Measurements from ENCODE around the gene REL. TPM values are rescaled to one million over a fixed set of nuclear protein-coding genes. Genes with fewer than 3 reads are reported as not detected.

Gene REL
- total RNA-seq, 2 experiments from 2014 or later: 49.9 to 81.1 TPM

DNA sequence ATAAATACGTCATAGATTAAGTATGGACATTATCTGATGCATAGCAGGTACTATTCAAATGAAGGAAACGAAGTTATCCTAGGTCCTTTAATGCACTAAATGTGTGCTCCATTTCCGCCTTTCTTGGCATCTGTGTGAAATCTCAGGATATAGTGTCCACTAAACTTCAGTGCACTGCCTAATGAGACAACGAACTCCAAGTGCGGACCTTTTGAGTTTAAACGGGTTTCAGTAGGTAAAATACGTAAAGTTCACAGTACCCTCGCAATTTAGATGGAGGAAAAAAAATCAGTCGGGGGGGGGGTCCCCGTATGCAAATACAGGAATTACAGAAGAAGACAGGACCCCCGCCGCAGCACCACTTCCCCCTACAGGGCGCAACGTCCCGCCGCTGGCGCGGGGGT, 729 bp upstream of the REL start:
- no peaks in the 10 kb centered on the region for H3K9me3 ChIP-seq (ENCODE audit: low read length)
- peak overlapping the region; percentile 88 for H3K4me3 ChIP-seq (ENCODE audit: low read depth, low read length, poor library complexity, severe bottlenecking)
- no peak for TF ChIP-seq EZH2phosphoT487 (IDR thresholded peaks at IDR 0.05; ENCODE audit: borderline replicate concordance, low read depth, low read length)
- TF ChIP-seq, protein P1, sequence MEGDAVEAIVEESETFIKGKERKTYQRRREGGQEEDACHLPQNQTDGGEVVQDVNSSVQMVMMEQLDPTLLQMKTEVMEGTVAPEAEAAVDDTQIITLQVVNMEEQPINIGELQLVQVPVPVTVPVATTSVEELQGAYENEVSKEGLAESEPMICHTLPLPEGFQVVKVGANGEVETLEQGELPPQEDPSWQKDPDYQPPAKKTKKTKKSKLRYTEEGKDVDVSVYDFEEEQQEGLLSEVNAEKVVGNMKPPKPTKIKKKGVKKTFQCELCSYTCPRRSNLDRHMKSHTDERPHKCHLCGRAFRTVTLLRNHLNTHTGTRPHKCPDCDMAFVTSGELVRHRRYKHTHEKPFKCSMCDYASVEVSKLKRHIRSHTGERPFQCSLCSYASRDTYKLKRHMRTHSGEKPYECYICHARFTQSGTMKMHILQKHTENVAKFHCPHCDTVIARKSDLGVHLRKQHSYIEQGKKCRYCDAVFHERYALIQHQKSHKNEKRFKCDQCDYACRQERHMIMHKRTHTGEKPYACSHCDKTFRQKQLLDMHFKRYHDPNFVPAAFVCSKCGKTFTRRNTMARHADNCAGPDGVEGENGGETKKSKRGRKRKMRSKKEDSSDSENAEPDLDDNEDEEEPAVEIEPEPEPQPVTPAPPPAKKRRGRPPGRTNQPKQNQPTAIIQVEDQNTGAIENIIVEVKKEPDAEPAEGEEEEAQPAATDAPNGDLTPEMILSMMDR (conservative IDR thresholded peaks at IDR 0.05; ENCODE audit: low read length): no peak; the same call in 1 of the 2 replicates
- ChIA-PET POLR2A (interaction anchor here (1.2 to 4.3 kb wide), 2 partner anchors 41 to 85 kb away, joined by 3 to 89 read pairs; no protein-coding TSS in a partner anchor), CTCF (ENCODE audit: unreplicated experiment) (interaction anchor here (1.4 kb wide), 1 partner anchor 39 kb away, joined by 3 read pairs; no protein-coding TSS in a partner anchor)
- peak overlapping the region; percentile 37; the same call in 1 of the 2 replicates for H2AFZ ChIP-seq (ENCODE audit: low read length)
- H3K36me3 ChIP-seq (ENCODE audit: insufficient read depth, low read length): peaks cover 30% of the 10 kb centered on the region
- intact Hi-C loops (cut with micrococcal nuclease; ENCODE audit: unreplicated experiment): loop anchor here (10.0 kb wide), 2 partner anchors 326 to 544 kb away; partner anchors contain the start of gene BCL11A
- H3K27ac ChIP-seq (ENCODE audit: low read depth, low read length, poor library complexity, severe bottlenecking): peak overlapping the region; percentile 84
- DNase-seq (ENCODE audit: low spot score): no peak
- peaks cover 19% of the 10 kb centered on the region for H3K4me1 ChIP-seq (ENCODE audit: insufficient read depth, low read length, poor library complexity, severe bottlenecking)
- H4K20me1 ChIP-seq (ENCODE audit: insufficient read depth, low read length): peaks cover 9% of the 10 kb centered on the region; the same call in 1 of the 2 replicates
- BruUV-seq (replicated peaks): no TSS peak
- H3K4me2 ChIP-seq (ENCODE audit: low read length): peak overlapping the region; percentile 96
- no peaks in the 10 kb centered on the region for H3K9me2 ChIP-seq (ENCODE audit: insufficient read depth, low read length)
- H3K79me2 ChIP-seq (ENCODE audit: insufficient read depth, low read depth, low read length): peaks cover 52% of the 10 kb centered on the region

DNA sequence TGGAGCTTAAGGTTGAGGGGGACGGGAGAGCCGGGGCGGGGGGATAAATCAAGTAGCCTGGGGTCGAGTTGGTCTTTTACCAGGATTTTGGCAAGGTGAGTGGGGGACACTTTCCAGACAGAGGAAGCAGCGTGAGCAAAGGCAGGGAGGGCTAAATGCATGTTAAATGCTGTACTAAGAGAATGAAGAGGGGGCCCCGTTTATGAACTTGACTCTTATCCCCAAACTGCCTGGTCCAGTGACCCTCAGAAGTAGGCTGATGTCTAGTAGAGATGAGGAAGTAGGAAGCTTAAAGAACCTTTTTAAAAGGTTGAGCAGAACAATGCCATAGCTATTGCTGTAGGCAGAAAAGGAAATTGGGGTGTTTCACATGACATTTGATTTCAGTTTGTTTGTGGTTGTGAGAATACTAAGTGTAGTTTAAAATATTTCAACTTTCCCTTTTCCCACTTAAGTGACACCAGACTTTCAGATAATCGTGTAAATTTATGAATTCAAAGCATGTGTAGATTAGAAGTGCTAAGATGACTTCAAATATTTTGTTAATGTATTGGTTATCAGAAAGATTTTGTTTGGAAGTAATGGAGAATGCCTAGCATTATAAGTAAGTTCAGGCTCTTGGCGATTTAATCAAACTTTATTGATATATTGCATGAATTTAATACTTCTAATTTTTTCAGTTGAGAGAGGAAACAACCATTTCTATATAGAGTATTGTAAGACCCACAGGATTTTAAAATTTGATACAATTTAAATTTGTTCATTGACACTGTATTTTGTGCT, 1.8 kb downstream of the REL start:
- peak overlapping the region; percentile 84 for H3K27ac ChIP-seq (ENCODE audit: low read depth, low read length, poor library complexity, severe bottlenecking)
- peak; percentile 80 for DNase-seq (ENCODE audit: low spot score)
- H3K36me3 ChIP-seq (ENCODE audit: insufficient read depth, low read length): peaks cover 52% of the 10 kb centered on the region
- CTCF ChIA-PET (ENCODE audit: unreplicated experiment): interaction anchor here (0.5 to 2.4 kb wide), 4 partner anchors 39 to 999 kb away, joined by 3 to 11 read pairs (median 4); no protein-coding TSS in a partner anchor
- H3K9me2 ChIP-seq (ENCODE audit: insufficient read depth, low read length): no peaks in the 10 kb centered on the region
- H3K4me1 ChIP-seq (ENCODE audit: insufficient read depth, low read length, poor library complexity, severe bottlenecking): peaks cover 42% of the 10 kb centered on the region
- H2AFZ ChIP-seq (ENCODE audit: low read length): no peak overlapping the region
- peaks cover 77% of the 10 kb centered on the region for H3K79me2 ChIP-seq (ENCODE audit: insufficient read depth, low read depth, low read length)
- H4K20me1 ChIP-seq (ENCODE audit: insufficient read depth, low read length): peaks cover 23% of the 10 kb centered on the region
- H3K4me2 ChIP-seq (ENCODE audit: low read length): peak overlapping the region; percentile 82
- BruUV-seq (replicated peaks): TSS peak; percentile 52
- H3K9me3 ChIP-seq (ENCODE audit: low read length): 0 out of 2 replicates have a peak, but pooled peaks cover under 1% of the 10 kb centered on the region
- POLR2A ChIA-PET: interaction anchor here (0.6 to 4.3 kb wide), 15 partner anchors 10 to 112 kb away, joined by 3 to 89 read pairs (median 4); no protein-coding TSS in a partner anchor
- TF ChIP-seq, protein P1 (conservative IDR thresholded peaks at IDR 0.05; ENCODE audit: low read length): no peak
- TF ChIP-seq EZH2phosphoT487 (IDR thresholded peaks at IDR 0.05; ENCODE audit: borderline replicate concordance, low read depth, low read length): no peak
- intact Hi-C loops (cut with micrococcal nuclease; ENCODE audit: unreplicated experiment): loop anchor here (1.0 to 10.0 kb wide), 6 partner anchors 42 to 542 kb away; partner anchors contain the start of genes BCL11A and PEX13
- peak overlapping the region; percentile 88 for H3K4me3 ChIP-seq (ENCODE audit: low read depth, low read length, poor library complexity, severe bottlenecking)

All from OCI-LY7 (cell line).